ENCODE measurements around the gene KCNIP3. TPM values are rescaled to one million over a fixed set of nuclear protein-coding genes. Genes with fewer than 3 reads are reported as not detected.
"Not testable (repeated sequence)": the region's sequence is repeated elsewhere in the genome, so short reads cannot be mapped to it uniquely, and the experiment has no call there.

The KCNIP3 gene
- total RNA-seq, 1 donor from 2014 or later = not detected

DNA sequence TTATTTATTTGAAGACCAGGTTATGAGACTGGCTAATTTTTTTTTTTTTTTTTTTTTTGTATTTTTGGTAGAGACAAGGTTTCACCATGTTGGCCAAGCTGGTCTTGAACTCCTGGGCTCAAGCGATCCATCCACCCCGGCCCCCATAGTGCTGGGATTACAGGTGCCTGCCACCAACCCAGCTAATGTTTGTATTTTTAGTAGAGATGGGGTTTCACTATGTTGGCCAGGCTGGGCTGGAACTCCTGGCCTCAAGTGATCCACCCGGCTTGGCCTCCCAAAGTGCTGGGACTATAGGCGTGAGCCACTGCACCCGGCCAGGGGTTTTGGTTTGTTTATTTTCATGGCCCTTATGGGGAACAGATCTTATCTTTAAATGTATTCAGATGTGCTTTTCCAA, 27.4 kb upstream of the KCNIP3 start:
- H3K9me3 Mint-ChIP-seq; H3K4me1 Mint-ChIP-seq (ENCODE audit: low read depth); DNase-seq (ENCODE audit: low spot score); H3K36me3 Mint-ChIP-seq (ENCODE audit: low read depth); intact Hi-C loops (cut with micrococcal nuclease); H3K27me3 Mint-ChIP-seq (ENCODE audit: insufficient read depth); H3K27ac Mint-ChIP-seq; H3K4me3 Mint-ChIP-seq: not testable (repeated sequence)

GRCh38 chr2:95270541-95271081, 26.5 kb upstream of the KCNIP3 start:
- Mint-ChIP-seq H3K4me1 (ENCODE audit: low read depth) (no peaks in the 10 kb centered on the region), H3K9me3 (no peaks in the 10 kb centered on the region), H3K27ac (no peak overlapping the region), H3K36me3 (ENCODE audit: low read depth) (no peaks in the 10 kb centered on the region), H3K4me3 (no peak overlapping the region), H3K27me3 (ENCODE audit: insufficient read depth) (no peaks in the 10 kb centered on the region)
- DNase-seq (ENCODE audit: low spot score) = no peak
- intact Hi-C loops (cut with micrococcal nuclease) = no loop called here

GRCh38 chr2:95271381-95271971, 25.7 kb upstream of the KCNIP3 start:
- Mint-ChIP-seq H3K4me1 (ENCODE audit: low read depth) (no peaks in the 10 kb centered on the region), H3K27ac (no peak overlapping the region), H3K4me3 (no peak overlapping the region), H3K9me3 (no peaks in the 10 kb centered on the region), H3K27me3 (ENCODE audit: insufficient read depth) (no peaks in the 10 kb centered on the region), H3K36me3 (ENCODE audit: low read depth) (no peaks in the 10 kb centered on the region)
- DNase-seq (ENCODE audit: low spot score) = no peak
- intact Hi-C loops (cut with micrococcal nuclease) = no loop called here

- H3K27me3 Mint-ChIP-seq (ENCODE audit: insufficient read depth) = no peaks in the 10 kb centered on the region
- no peak overlapping the region for H3K4me3 Mint-ChIP-seq
- DNase-seq (ENCODE audit: low spot score) = no peak
- intact Hi-C loops (cut with micrococcal nuclease) = no loop called here
- no peaks in the 10 kb centered on the region for H3K4me1 Mint-ChIP-seq (ENCODE audit: low read depth)
- no peaks in the 10 kb centered on the region for H3K36me3 Mint-ChIP-seq (ENCODE audit: low read depth)
- H3K27ac Mint-ChIP-seq = no peak overlapping the region
- no peaks in the 10 kb centered on the region for H3K9me3 Mint-ChIP-seq
Observed at GRCh38 chr2:95272299-95272751, 24.8 kb upstream of the KCNIP3 start.

DNA sequence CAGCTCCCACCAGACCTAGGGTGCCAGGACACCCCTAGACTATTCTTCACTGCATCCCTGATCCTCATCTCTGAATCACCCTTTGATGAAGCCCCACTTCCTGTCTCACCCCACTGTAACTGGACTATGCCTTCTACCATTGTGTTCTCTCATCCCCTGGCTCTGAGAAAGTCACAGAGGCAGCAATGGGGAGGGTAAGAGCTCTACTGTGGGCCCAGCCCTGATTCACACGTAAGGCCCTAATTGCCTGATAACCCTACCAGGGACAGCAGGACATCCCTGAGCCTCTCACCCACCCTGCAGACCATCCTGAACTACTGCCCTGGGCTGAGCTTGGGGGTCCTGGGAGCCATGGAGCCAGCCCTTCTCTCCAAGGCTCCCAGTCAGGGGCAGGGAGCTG, 24.4 kb upstream of the KCNIP3 start:
- Mint-ChIP-seq H3K36me3 (ENCODE audit: low read depth) (no peaks in the 10 kb centered on the region), H3K9me3 (no peaks in the 10 kb centered on the region), H3K27me3 (ENCODE audit: insufficient read depth) (no peaks in the 10 kb centered on the region), H3K4me3 (no peak overlapping the region), H3K27ac (no peak overlapping the region), H3K4me1 (ENCODE audit: low read depth) (no peaks in the 10 kb centered on the region)
- intact Hi-C loops (cut with micrococcal nuclease) = no loop called here
- no peak for DNase-seq (ENCODE audit: low spot score)

- Mint-ChIP-seq H3K36me3 (ENCODE audit: low read depth) (no peaks in the 10 kb centered on the region), H3K4me1 (ENCODE audit: low read depth) (no peaks in the 10 kb centered on the region), H3K27me3 (ENCODE audit: insufficient read depth) (no peaks in the 10 kb centered on the region), H3K9me3 (no peaks in the 10 kb centered on the region), H3K4me3 (no peak overlapping the region), H3K27ac (no peak overlapping the region)
- DNase-seq (ENCODE audit: low spot score) = no peak
- intact Hi-C loops (cut with micrococcal nuclease) = no loop called here
Observed at GRCh38 chr2:95273566-95274290, 23.4 kb upstream of the KCNIP3 start.

DNA sequence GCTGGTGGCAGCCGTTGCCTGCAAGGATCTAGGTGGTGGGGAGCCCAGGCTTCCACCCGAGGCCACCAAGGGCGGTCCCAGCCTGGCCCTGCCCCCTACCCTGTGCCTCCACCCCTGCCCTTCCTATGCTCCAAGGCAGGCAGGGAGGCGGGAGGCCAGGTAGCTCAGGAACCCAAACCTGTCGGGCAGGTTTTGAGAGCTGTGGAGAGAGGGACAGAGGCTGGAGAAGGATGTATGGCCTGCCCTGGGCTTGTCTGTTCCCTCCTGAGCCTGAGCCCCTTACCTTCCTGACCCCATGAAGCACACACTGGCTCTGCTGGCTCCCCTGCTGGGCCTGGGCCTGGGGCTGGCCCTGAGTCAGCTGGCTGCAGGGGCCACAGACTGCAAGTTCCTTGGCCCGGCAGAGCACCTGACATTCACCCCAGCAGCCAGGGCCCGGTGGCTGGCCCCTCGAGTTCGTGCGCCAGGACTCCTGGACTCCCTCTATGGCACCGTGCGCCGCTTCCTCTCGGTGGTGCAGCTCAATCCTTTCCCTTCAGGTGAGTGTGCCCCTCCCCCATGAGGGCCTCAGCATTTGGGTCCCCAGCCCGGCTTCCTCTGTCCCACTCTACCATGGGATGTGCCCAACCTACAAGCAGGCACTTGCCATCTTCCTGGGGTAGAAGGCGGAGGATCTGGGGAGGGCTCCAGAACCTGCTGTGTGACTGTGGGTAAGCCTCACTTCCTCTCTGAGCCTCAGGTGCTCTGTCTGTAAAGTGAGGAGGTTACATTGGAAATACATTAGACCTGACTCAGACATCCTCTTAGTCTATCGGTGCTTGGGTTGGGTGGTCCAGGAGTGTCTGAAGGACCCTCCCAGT, 22.6 kb upstream of the KCNIP3 start, which contains the start of gene PROM2:
Gene PROM2 (plus strand): TSS at position 159 of the 860 bp plus-strand sequence. CDS start 137 bp downstream, at position 296.
- no peak for DNase-seq (ENCODE audit: low spot score)
- H3K27ac Mint-ChIP-seq = no peak within 1 kb of the TSS
- no peaks in the 10 kb centered on the region for H3K36me3 Mint-ChIP-seq (ENCODE audit: low read depth)
- H3K4me1 Mint-ChIP-seq (ENCODE audit: low read depth) = no peaks in the 10 kb centered on the region
- no peaks in the 10 kb centered on the region for H3K27me3 Mint-ChIP-seq (ENCODE audit: insufficient read depth)
- H3K9me3 Mint-ChIP-seq = no peaks in the 10 kb centered on the region
- intact Hi-C loops (cut with micrococcal nuclease) = no loop called here
- no peak within 1 kb of the TSS for H3K4me3 Mint-ChIP-seq

DNA sequence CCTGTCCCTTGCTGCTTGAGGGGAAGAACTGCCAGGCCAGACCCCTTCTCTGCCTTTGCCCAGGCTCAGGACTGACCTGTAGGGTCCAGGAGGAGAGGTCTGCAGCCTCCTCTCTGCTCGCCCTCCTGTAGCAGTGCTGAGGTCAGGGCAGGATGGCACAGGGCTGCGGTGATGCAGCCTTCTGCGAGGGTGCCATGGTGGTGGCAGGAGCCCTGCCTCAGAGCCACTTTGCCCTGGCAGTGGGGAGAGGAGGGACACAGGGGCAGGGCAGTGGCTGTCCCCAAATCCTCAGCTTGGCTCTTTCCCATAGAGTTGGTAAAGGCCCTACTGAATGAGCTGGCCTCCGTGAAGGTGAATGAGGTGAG, 22.0 kb upstream of the KCNIP3 start:
- intact Hi-C loops (cut with micrococcal nuclease) = no loop called here
- Mint-ChIP-seq H3K4me1 (ENCODE audit: low read depth) (no peaks in the 10 kb centered on the region), H3K36me3 (ENCODE audit: low read depth) (no peaks in the 10 kb centered on the region), H3K27ac (no peak overlapping the region), H3K4me3 (no peak overlapping the region), H3K9me3 (no peaks in the 10 kb centered on the region), H3K27me3 (ENCODE audit: insufficient read depth) (no peaks in the 10 kb centered on the region)
- no peak for DNase-seq (ENCODE audit: low spot score)

- H3K4me3 Mint-ChIP-seq = no peak overlapping the region
- no peaks in the 10 kb centered on the region for H3K36me3 Mint-ChIP-seq (ENCODE audit: low read depth)
- no peak overlapping the region for H3K27ac Mint-ChIP-seq
- no peaks in the 10 kb centered on the region for H3K9me3 Mint-ChIP-seq
- H3K27me3 Mint-ChIP-seq (ENCODE audit: insufficient read depth) = no peaks in the 10 kb centered on the region
- no peak for DNase-seq (ENCODE audit: low spot score)
- no peaks in the 10 kb centered on the region for H3K4me1 Mint-ChIP-seq (ENCODE audit: low read depth)
- intact Hi-C loops (cut with micrococcal nuclease) = no loop called here
Observed at GRCh38 chr2:95275601-95276243, 21.4 kb upstream of the KCNIP3 start.

DNA sequence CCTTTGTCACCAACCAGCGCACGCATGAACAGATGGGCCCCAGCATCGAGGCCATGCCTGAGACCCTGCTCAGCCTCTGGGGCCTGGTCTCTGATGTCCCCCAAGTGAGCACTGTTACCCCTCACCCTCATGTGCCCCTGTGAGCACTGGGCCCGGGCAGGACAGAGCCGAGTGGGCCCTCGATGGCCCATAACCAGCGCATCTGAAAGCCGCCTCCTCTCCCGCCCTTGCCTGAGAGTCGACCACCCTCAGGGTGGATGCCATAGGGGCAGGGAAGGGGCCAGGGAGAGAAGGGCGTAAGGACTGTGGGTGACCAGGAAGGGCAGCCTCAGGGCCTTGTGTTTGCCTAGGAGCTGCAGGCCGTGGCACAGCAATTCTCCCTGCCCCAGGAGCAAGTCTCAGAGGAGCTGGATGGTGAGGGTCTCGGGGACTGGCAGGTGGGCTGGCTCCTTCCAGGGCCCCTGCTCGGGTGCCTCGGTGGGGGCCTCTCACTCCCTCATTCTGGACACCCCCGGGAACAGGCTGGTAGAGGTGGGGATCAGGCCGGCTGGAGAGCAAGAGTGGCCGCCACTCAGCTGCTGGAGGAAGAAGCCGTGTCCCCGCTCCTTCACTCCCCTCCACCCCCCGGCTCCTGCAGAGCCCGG, 20.8 kb upstream of the KCNIP3 start:
- DNase-seq (ENCODE audit: low spot score) = no peak
- Mint-ChIP-seq H3K4me1 (ENCODE audit: low read depth) (no peaks in the 10 kb centered on the region), H3K36me3 (ENCODE audit: low read depth) (no peaks in the 10 kb centered on the region), H3K9me3 (no peaks in the 10 kb centered on the region), H3K4me3 (no peak overlapping the region), H3K27me3 (ENCODE audit: insufficient read depth) (no peaks in the 10 kb centered on the region), H3K27ac (no peak overlapping the region)
- intact Hi-C loops (cut with micrococcal nuclease) = no loop called here

DNA sequence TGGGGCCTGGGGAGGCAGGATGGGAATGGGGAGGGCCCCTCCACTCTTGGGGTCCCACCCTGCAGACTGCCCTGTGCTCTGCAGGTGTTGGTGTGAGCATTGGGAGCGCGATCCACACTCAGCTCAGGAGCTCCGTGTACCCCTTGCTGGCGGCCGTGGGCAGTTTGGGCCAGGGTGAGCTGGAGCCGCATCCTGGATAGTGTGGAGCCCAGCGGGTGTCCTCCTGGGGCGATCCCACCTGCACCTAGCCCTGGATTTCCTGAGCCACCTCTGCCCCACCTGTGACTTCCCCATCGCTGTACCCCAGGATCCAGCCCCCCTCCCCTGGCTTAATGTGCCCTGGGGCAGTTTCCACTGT, 20.3 kb upstream of the KCNIP3 start:
- Mint-ChIP-seq H3K27me3 (ENCODE audit: insufficient read depth) (no peaks in the 10 kb centered on the region), H3K9me3 (no peaks in the 10 kb centered on the region), H3K36me3 (ENCODE audit: low read depth) (no peaks in the 10 kb centered on the region), H3K4me1 (ENCODE audit: low read depth) (no peaks in the 10 kb centered on the region), H3K4me3 (no peak overlapping the region), H3K27ac (no peak overlapping the region)
- intact Hi-C loops (cut with micrococcal nuclease) = no loop called here
- DNase-seq (ENCODE audit: low spot score) = no peak

DNA sequence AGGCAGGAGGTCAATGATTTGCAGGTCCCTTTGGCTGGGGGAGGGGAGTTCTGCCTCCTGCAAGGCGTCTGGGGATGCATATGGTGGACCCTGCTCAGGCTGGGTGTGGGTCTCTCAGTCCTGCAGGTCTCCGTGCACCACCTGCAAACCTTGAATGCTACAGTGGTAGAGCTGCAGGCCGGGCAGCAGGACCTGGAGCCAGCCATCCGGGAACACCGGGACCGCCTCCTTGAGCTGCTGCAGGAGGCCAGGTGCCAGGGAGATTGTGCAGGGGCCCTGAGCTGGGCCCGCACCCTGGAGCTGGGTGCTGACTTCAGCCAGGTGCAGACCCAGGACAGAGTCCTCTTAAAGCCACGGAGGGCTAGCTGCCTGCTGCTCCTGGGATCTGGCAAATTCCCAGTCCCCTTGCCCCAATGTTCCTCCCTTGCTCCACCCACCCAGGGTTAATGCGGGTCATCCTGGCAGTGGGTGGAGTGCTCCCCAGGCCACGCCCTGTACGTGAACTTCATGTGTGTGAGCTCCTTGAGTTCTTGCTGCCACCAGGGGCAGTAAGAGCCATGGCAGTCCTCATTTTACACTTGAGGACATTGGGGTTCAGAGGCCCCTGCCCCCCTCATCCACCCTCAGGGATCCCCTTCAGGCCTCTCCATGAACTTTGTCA, 19.8 kb upstream of the KCNIP3 start:
- Mint-ChIP-seq H3K36me3 (ENCODE audit: low read depth) (no peaks in the 10 kb centered on the region), H3K9me3 (no peaks in the 10 kb centered on the region), H3K4me3 (no peak overlapping the region), H3K27ac (no peak overlapping the region), H3K27me3 (ENCODE audit: insufficient read depth) (no peaks in the 10 kb centered on the region), H3K4me1 (ENCODE audit: low read depth) (no peaks in the 10 kb centered on the region)
- DNase-seq (ENCODE audit: low spot score) = no peak
- intact Hi-C loops (cut with micrococcal nuclease) = no loop called here

Measured in activated T-helper 1 cell treated with anti-CD3 and anti-CD28 coated beads, Interleukin-12 subunit alpha, Interleukin-12 subunit beta, Interleukin-2, Interleukin-4 antibody, amounts not matched to agents 30 ng/mL and 10 ng/mL and 1 ng/mL, durations not matched to agents 14 hours and 24 hours and 36 hours (primary cell).